ENCODE results near the gene DCTN3.

- TF ChIP-seq POLR2AphosphoS5 (IDR thresholded peaks at IDR 0.05; ENCODE audit: low read length) (no peak), CTCF (IDR thresholded peaks at IDR 0.05 in 2 of 3, conservative IDR thresholded peaks at IDR 0.05 in 1 of 3; ENCODE audit: control insufficient read depth in 2 of 3, extremely low read depth in 1 of 3, insufficient read depth in 1 of 3, low read depth in 3 of 3, low read length in 3 of 3) (no peak), TCF12 (IDR thresholded peaks at IDR 0.05; ENCODE audit: low read depth, low read length) (no peak), SRF (IDR thresholded peaks at IDR 0.05; ENCODE audit: low read depth in 2 of 2, low read length in 2 of 2) (no peak), ZBTB4 (CRISPR knock-in tag; IDR thresholded peaks at IDR 0.05) (no peak), GABPA (IDR thresholded peaks at IDR 0.05; ENCODE audit: low read depth) (no peak), NR2F1 (conservative IDR thresholded peaks at IDR 0.05) (no peak), NFXL1 (IDR thresholded peaks at IDR 0.05; ENCODE audit: borderline replicate concordance) (no peak)
These were observed 27.2 kb downstream of the DCTN3 start for GRCh38 chr9:34592895-34593601.

Measured in GM12878 (cell line).